Esophagus squamous epithelium (tissue), 5 donors: Measurements from ENCODE around the gene NXPE3. TPM values are rescaled to one million over a fixed set of nuclear protein-coding genes. Genes with fewer than 3 reads are reported as not detected.
"Not testable (repeated sequence)": the region's sequence is repeated elsewhere in the genome, so short reads cannot be mapped to it uniquely, and the experiment has no call there.

Experiments
- DNase-seq: peaks from one replicate; lab custom pipeline; 2025; lab: John Stamatoyannopoulos, UW
- H3K27ac ChIP-seq, 4 donors: fragments of 200-600 bp; sonication (generic); one replicate each; pipeline ENCODE4 v1.5.1; 2016 to 2019; ENCODE audit warnings: mild to moderate bottlenecking in 1 of 4
- H3K27me3 ChIP-seq, 4 donors: fragments of 200-600 bp; sonication (generic); 1 replicate in 3 of 4; 2 replicates in 1 of 4; pipeline versions ENCODE4 v1.5.1 to v1.6.0; 2017 to 2021; ENCODE audit warnings: antibody characterized with exemption in 1 of 4
- H3K36me3 ChIP-seq, 3 donors: fragments of 200-600 bp; sonication (generic); one replicate each; pipeline ENCODE4 v1.5.1; 2016 to 2019
- H3K4me1 ChIP-seq, 3 donors: fragments of 200-600 bp; sonication (generic); one replicate each; pipeline ENCODE4 v1.5.1; 2017 to 2019
- H3K4me3 ChIP-seq, 4 donors: fragments of 200-600 bp; sonication (generic); 1 replicate in 3 of 4; 2 replicates in 1 of 4; pipeline ENCODE4 v1.5.1; 2016 to 2019; ENCODE audit warnings: mild to moderate bottlenecking in 2 of 4, moderate library complexity in 1 of 4
- H3K9me3 ChIP-seq, 3 donors: fragments of 200-600 bp; sonication (generic); one replicate each; pipeline ENCODE4 v1.5.1; 2016 to 2019
- POLR2A ChIP-seq, 4 donors: fragments of 450-650 bp; IDR thresholded peaks; one replicate each; pipeline ENCODE4 v1.6.1; 2017; ENCODE audit warnings: antibody characterized with exemption in 4 of 4, mild to moderate bottlenecking in 4 of 4, moderate library complexity in 3 of 4
- WGBS, 2 donors: methylation state at CpG; one replicate each; pipeline ENCODE4 v1.1.5; 2018; 5-methylcytosine and 5-hydroxymethylcytosine counted together
- intact Hi-C: fragments of 100-400 bp; cut with DNase I; formaldehyde crosslinking; loops from one replicate; pipeline ENCODE4 v1.15.0; 2022
- total RNA-seq, 4 donors: library from RNA; depleted of rRNA; stranded (reverse); fragments of >200 nt; gene quantifications; one replicate each; pipeline ENCODE4 v1.1.0, GENCODE V29; 2016
- TF ChIP-seq, protein P1 (sequence below), 6 experiments: fragments of 450-650 bp in 4 of 6; fragments of 200-600 bp in 2 of 6; sonication (generic) in 2 of 6; IDR thresholded peaks; one replicate each; pipeline ENCODE4 v1.5.1; 2016 to 2019; ENCODE audit warnings: antibody characterized with exemption in 6 of 6, mild to moderate bottlenecking in 4 of 6, moderate library complexity in 4 of 6
- donor health status: DM: yes; HTN: yes; CAD: no.

NXPE3 gene
- total RNA-seq, 4 donors from 2014 or later: 1.1 to 6.5 (median 2.5) TPM

GRCh38 chr3:101744811-101745210 is 34.2 kb upstream of the NXPE3 start:
- intact Hi-C loops: no loop called here
- H3K27ac ChIP-seq: no peak overlapping the region
- H3K4me3 ChIP-seq: no peak overlapping the region
- no peak for TF ChIP-seq POLR2A (IDR thresholded peaks at IDR 0.05)
- H3K9me3 ChIP-seq: no peaks in the 10 kb centered on the region
- H3K4me1 ChIP-seq: no peaks in the 10 kb centered on the region
- H3K36me3 ChIP-seq: peaks cover 0 to 9% (median 0%) of the 10 kb centered on the region in 3 donors
- no peaks in the 10 kb centered on the region for H3K27me3 ChIP-seq
- DNase-seq: no peak
- 29 to 100% methylated on average over 1 of the region's 1 CpG for WGBS, 2 donors

- intact Hi-C loops, H3K4me3 ChIP-seq: not testable (repeated sequence)
Measured at GRCh38 chr3:101745934-101746333, 33.1 kb upstream of the NXPE3 start.

GRCh38 chr3:101753386-101754113 is 25.5 kb upstream of the NXPE3 start:
- H3K27me3 ChIP-seq, intact Hi-C loops, H3K4me1 ChIP-seq, H3K4me3 ChIP-seq, DNase-seq, H3K9me3 ChIP-seq, H3K27ac ChIP-seq: not testable (repeated sequence)
- H3K36me3 ChIP-seq: peaks cover 0 to 39% (median 7%) of the 10 kb centered on the region in 3 donors
- 93 to 96% methylated on average over 8 to 10 of the region's 23 CpGs for WGBS, 2 donors

More at GRCh38 chr3:101745934-101746333, 33.1 kb upstream of the NXPE3 start:
- not testable (repeated sequence) for H3K27ac ChIP-seq, H3K36me3 ChIP-seq, H3K4me1 ChIP-seq, H3K27me3 ChIP-seq, H3K9me3 ChIP-seq, DNase-seq
- whole genome bisulfite sequencing, 2 donors: 100% methylated on average over 1 of the region's 1 CpG

GRCh38 chr3:101758224-101758623 is 20.8 kb upstream of the NXPE3 start:
- intact Hi-C loops: no loop called here
- TF ChIP-seq POLR2A (IDR thresholded peaks at IDR 0.05): no peak
- TF ChIP-seq, protein P1, sequence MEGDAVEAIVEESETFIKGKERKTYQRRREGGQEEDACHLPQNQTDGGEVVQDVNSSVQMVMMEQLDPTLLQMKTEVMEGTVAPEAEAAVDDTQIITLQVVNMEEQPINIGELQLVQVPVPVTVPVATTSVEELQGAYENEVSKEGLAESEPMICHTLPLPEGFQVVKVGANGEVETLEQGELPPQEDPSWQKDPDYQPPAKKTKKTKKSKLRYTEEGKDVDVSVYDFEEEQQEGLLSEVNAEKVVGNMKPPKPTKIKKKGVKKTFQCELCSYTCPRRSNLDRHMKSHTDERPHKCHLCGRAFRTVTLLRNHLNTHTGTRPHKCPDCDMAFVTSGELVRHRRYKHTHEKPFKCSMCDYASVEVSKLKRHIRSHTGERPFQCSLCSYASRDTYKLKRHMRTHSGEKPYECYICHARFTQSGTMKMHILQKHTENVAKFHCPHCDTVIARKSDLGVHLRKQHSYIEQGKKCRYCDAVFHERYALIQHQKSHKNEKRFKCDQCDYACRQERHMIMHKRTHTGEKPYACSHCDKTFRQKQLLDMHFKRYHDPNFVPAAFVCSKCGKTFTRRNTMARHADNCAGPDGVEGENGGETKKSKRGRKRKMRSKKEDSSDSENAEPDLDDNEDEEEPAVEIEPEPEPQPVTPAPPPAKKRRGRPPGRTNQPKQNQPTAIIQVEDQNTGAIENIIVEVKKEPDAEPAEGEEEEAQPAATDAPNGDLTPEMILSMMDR (IDR thresholded peaks at IDR 0.05): no peak
- WGBS, 2 donors: 88 to 91% methylated on average over 6 of the region's 6 CpGs
- no peak for DNase-seq
- H3K27ac ChIP-seq: no peak overlapping the region
- H3K4me3 ChIP-seq: no peak overlapping the region
- H3K4me1 ChIP-seq: no peaks in the 10 kb centered on the region
- H3K27me3 ChIP-seq: no peaks in the 10 kb centered on the region
- peaks cover 0 to 67% (median 7%) of the 10 kb centered on the region in 3 donors for H3K36me3 ChIP-seq
- H3K9me3 ChIP-seq: no peaks in the 10 kb centered on the region

GRCh38 chr3:101762041-101762646 is 16.9 kb upstream of the NXPE3 start:
- no peaks in the 10 kb centered on the region for H3K4me1 ChIP-seq
- no peak for TF ChIP-seq POLR2A (IDR thresholded peaks at IDR 0.05)
- TF ChIP-seq, protein P1 (IDR thresholded peaks at IDR 0.05): no peak
- H3K27me3 ChIP-seq: no peaks in the 10 kb centered on the region
- no peak overlapping the region for H3K27ac ChIP-seq
- intact Hi-C loops: no loop called here
- H3K4me3 ChIP-seq: no peak overlapping the region
- no peaks in the 10 kb centered on the region for H3K9me3 ChIP-seq
- 59 to 65% methylated on average over 3 of the region's 3 CpGs for WGBS, 2 donors
- H3K36me3 ChIP-seq: peaks cover 0 to 76% (median 7%) of the 10 kb centered on the region in 3 donors
- DNase-seq: no peak

DNA sequence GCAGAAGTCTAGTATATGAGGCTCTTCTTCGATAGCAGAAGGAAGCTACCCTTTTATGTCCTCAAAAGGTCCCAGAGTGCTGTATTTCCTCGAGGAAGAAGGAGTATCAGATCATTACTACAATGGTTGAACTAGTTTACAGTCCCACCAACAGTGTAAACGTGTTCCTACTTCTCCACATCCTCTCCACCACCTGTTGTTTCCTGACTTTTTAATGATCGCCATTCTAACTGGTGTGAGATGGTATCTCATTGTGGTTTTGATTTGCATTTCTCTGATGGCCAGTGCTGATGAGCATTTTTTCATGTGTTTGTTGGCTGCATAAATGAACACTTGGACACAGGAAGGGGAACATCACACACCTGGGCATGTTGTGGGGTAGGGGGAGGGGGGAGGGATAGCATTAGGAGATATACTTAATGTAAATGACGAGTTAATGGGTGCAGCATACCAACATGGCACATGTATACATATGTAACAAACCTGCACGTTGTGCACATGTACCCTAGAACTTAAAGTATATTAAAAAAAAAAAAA is 1.2 kb upstream of the NXPE3 start:
- intact Hi-C loops, H3K4me3 ChIP-seq, H3K36me3 ChIP-seq, H3K27me3 ChIP-seq, H3K27ac ChIP-seq, DNase-seq, H3K9me3 ChIP-seq: not testable (repeated sequence)
- WGBS, 2 donors: 76 to 83% methylated on average over 6 of the region's 6 CpGs
- peaks cover 8 to 33% (median 13%) of the 10 kb centered on the region in 3 donors for H3K4me1 ChIP-seq
